WTC11 (cell line): ENCODE results near the gene LCLAT1. TPM values are rescaled to one million over a fixed set of nuclear protein-coding genes. Genes with fewer than 3 reads are reported as not detected.

Source experiments
- ATAC-seq: fragments of 200-7000 bp; cut with Tn5 transposase; 2 replicates; pipeline ENCODE4 v1.10.0; 2021; ENCODE audit warnings: mild to moderate bottlenecking, moderate library complexity
- CTCF ChIA-PET: fragments of 300-600 bp; sonication (Branson Sonifier 250); formaldehyde crosslinking; loops from one replicate; lab custom pipeline; 2021; ENCODE audit warnings: antibody characterized with exemption; lab: Charles Lee
- POLR2A ChIA-PET: fragments of 350-600 bp; sonication (Branson Sonifier 250); formaldehyde crosslinking; loops from one replicate; lab custom pipeline; 2021; ENCODE audit warnings: antibody characterized with exemption; lab: Charles Lee
- DNase-seq: peaks from one replicate; pipeline ENCODE4 v3.0.0; 2021; ENCODE audit warnings: low spot score
- H3K27ac Mint-ChIP-seq: 2 replicates; pipeline ENCODE4 v1.8.0; 2021; ENCODE audit warnings: mixed read lengths
- H3K27me3 Mint-ChIP-seq: 2 replicates; pipeline ENCODE4 v1.8.0; 2021; ENCODE audit warnings: low read depth, mild to moderate bottlenecking, moderate library complexity, mixed read lengths
- H3K36me3 Mint-ChIP-seq: 2 replicates; pipeline ENCODE4 v1.8.0; 2021; ENCODE audit warnings: mixed read lengths
- H3K4me1 Mint-ChIP-seq: 2 replicates; pipeline ENCODE4 v1.8.0; 2022; ENCODE audit warnings: mixed read lengths
- H3K4me3 Mint-ChIP-seq: 2 replicates; pipeline ENCODE4 v1.8.0; 2021; ENCODE audit warnings: mild to moderate bottlenecking, moderate library complexity, mixed read lengths
- H3K9me3 Mint-ChIP-seq: 2 replicates; pipeline ENCODE4 v1.8.0; 2021; ENCODE audit warnings: mixed read lengths
- CBFB ChIP-seq: sonication (generic); formaldehyde crosslinking; IDR thresholded peaks from 2 replicates; pipeline ENCODE4 v1.8.1; 2022; ENCODE audit warnings: mild to moderate bottlenecking, low read depth, missing genetic modification reagents
- ELF4 ChIP-seq: sonication (generic); formaldehyde crosslinking; IDR thresholded peaks from 2 replicates; pipeline ENCODE4 v1.8.1; 2022; ENCODE audit warnings: low read depth, mild to moderate bottlenecking, moderate library complexity, missing genetic modification reagents
- EMX1 ChIP-seq: fragments of 250-450 bp; sonication (Bioruptor Pico); IDR thresholded peaks from 2 replicates; pipeline ENCODE4 v1.8.0; 2021; ENCODE audit warnings: mild to moderate bottlenecking
- ESRRA ChIP-seq: sonication (generic); formaldehyde crosslinking; IDR thresholded peaks from 2 replicates; pipeline ENCODE4 v1.8.1; 2022; ENCODE audit warnings: mild to moderate bottlenecking, missing genetic modification reagents, borderline replicate concordance
- ETV6 ChIP-seq: sonication (generic); formaldehyde crosslinking; IDR thresholded peaks from 2 replicates; pipeline ENCODE4 v1.8.1; 2022; ENCODE audit warnings: mild to moderate bottlenecking, missing genetic modification reagents
- FOXP1 ChIP-seq: sonication (generic); formaldehyde crosslinking; IDR thresholded peaks from 2 replicates; pipeline ENCODE4 v1.8.0; 2022; ENCODE audit warnings: missing genetic modification reagents, mild to moderate bottlenecking, moderate library complexity, borderline replicate concordance
- GRHL2 ChIP-seq: fragments of 250-450 bp; sonication (Bioruptor Pico); IDR thresholded peaks from 2 replicates; pipeline ENCODE4 v1.8.0; 2022; ENCODE audit warnings: mild to moderate bottlenecking, moderate library complexity; ENCODE audit not compliant: insufficient replicate concordance, severe bottlenecking
- JAZF1 ChIP-seq: fragments of 250-450 bp; sonication (Bioruptor Pico); IDR thresholded peaks from 2 replicates; pipeline ENCODE4 v1.9.0; 2021; ENCODE audit warnings: moderate library complexity, mild to moderate bottlenecking, inconsistent platforms
- SMAD4 ChIP-seq: sonication (generic); formaldehyde crosslinking; IDR thresholded peaks from 2 replicates; pipeline ENCODE4 v1.8.0; 2022; ENCODE audit warnings: mild to moderate bottlenecking, missing genetic modification reagents
- SP1 ChIP-seq: sonication (generic); formaldehyde crosslinking; conservative IDR thresholded peaks from 2 replicates; pipeline ENCODE4 v1.8.1; 2022; ENCODE audit warnings: missing genetic modification reagents
- TEAD4 ChIP-seq: sonication (generic); formaldehyde crosslinking; IDR thresholded peaks from 2 replicates; pipeline ENCODE4 v1.8.0; 2022; ENCODE audit warnings: mild to moderate bottlenecking, missing genetic modification reagents
- total RNA-seq: library from RNA; stranded (reverse); gene quantifications from 3 replicates; pipeline ENCODE4 v1.2.3, GENCODE V29; 2021
- TF ChIP-seq, protein P1 (sequence below): fragments of 250-450 bp; sonication (Bioruptor Pico); IDR thresholded peaks from 2 replicates; pipeline ENCODE4 v1.9.0; 2021; ENCODE audit warnings: mild to moderate bottlenecking, borderline replicate concordance
- TF ChIP-seq, protein P2 (sequence below): sonication (generic); formaldehyde crosslinking; IDR thresholded peaks from 2 replicates; pipeline ENCODE4 v1.8.1; 2023; ENCODE audit warnings: mild to moderate bottlenecking, missing genetic modification reagents
- TF ChIP-seq, protein P3 (sequence below): fragments of 250-450 bp; sonication (Bioruptor Pico); conservative IDR thresholded peaks from 2 replicates; pipeline ENCODE4 v1.9.0; 2021; ENCODE audit warnings: mild to moderate bottlenecking
- TF ChIP-seq, protein P4 (sequence below): sonication (generic); formaldehyde crosslinking; IDR thresholded peaks from 2 replicates; pipeline ENCODE4 v1.8.1; 2022; ENCODE audit warnings: low read depth, mild to moderate bottlenecking, moderate library complexity, missing genetic modification reagents, borderline replicate concordance
- TF ChIP-seq, protein P5 (sequence below): sonication (generic); formaldehyde crosslinking; IDR thresholded peaks from 2 replicates; pipeline ENCODE4 v1.8.0; 2023; ENCODE audit warnings: mild to moderate bottlenecking, missing genetic modification reagents
- TF ChIP-seq, protein P6 (sequence below): sonication (generic); formaldehyde crosslinking; IDR thresholded peaks from 2 replicates; pipeline ENCODE4 v1.8.0; 2022; ENCODE audit warnings: mild to moderate bottlenecking, missing genetic modification reagents
- TF ChIP-seq, protein P7 (sequence below): sonication (generic); formaldehyde crosslinking; IDR thresholded peaks from 2 replicates; pipeline ENCODE4 v1.8.1; 2023; ENCODE audit warnings: mild to moderate bottlenecking, moderate library complexity, missing genetic modification reagents

Gene LCLAT1
- total RNA-seq, 1 experiment from 2014 or later, result 22.3 TPM

DNA sequence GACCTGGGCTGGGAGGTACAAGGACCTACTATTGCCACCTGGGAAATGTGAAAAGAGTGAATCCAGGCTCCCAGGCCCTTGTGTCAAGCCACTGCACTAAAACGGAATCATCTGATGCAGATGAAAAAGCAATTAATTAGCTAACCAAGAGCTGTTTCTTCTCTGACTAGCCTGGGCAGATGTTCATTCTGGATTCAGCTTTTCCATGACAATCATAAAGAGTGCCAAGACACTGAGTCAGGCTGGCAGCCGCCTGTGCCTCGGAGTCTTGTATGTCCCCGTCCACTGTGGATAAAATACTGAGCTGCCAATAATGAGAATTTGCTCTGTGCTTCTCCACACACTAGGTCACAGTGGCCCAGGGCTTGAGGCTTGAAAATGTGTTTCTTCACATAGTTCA is 21.7 kb upstream of the LCLAT1 start (continued):
- TF ChIP-seq, protein P1, sequence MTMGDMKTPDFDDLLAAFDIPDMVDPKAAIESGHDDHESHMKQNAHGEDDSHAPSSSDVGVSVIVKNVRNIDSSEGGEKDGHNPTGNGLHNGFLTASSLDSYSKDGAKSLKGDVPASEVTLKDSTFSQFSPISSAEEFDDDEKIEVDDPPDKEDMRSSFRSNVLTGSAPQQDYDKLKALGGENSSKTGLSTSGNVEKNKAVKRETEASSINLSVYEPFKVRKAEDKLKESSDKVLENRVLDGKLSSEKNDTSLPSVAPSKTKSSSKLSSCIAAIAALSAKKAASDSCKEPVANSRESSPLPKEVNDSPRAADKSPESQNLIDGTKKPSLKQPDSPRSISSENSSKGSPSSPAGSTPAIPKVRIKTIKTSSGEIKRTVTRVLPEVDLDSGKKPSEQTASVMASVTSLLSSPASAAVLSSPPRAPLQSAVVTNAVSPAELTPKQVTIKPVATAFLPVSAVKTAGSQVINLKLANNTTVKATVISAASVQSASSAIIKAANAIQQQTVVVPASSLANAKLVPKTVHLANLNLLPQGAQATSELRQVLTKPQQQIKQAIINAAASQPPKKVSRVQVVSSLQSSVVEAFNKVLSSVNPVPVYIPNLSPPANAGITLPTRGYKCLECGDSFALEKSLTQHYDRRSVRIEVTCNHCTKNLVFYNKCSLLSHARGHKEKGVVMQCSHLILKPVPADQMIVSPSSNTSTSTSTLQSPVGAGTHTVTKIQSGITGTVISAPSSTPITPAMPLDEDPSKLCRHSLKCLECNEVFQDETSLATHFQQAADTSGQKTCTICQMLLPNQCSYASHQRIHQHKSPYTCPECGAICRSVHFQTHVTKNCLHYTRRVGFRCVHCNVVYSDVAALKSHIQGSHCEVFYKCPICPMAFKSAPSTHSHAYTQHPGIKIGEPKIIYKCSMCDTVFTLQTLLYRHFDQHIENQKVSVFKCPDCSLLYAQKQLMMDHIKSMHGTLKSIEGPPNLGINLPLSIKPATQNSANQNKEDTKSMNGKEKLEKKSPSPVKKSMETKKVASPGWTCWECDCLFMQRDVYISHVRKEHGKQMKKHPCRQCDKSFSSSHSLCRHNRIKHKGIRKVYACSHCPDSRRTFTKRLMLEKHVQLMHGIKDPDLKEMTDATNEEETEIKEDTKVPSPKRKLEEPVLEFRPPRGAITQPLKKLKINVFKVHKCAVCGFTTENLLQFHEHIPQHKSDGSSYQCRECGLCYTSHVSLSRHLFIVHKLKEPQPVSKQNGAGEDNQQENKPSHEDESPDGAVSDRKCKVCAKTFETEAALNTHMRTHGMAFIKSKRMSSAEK (CRISPR knock-in tag), result no peak
- no peak for TF ChIP-seq EMX1 (CRISPR knock-in tag)

DNA sequence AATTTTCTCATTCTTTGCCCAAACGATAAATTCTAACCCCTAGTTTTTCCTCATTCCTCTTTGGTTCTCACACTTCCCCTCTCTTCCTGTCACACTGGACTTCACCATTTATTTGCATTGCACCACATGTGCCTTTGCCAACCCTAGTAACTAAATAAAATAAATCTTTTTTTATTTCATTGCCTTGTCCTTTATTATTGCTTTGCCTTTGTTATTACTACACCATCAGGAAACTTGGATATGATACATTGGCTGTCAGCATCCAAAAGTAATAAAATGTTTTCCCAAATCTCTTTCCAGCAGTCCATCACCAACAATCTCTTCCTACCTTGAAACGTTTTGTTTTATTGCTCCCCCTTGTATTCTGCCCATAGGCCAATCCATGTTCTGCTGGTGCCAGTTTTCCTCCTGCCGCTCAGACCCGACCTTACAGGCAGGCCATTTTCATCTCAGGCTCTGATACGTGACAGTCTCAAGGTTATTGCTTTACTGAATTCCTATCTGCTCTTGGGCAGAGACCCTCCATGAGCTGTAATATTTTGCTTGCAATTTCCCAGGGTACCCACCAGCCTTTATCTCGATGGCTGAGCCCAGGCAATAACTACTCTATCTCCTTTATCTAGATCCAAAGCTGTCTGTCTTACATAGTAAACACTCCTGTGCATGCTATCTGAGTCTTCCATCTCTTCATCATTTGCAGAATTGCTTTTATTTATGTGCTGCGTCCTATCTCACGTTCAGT is 19.3 kb upstream of the LCLAT1 start:
- no peaks in the 10 kb centered on the region for H3K27me3 Mint-ChIP-seq
- CTCF ChIA-PET, result no interaction called here
- ATAC-seq (no peak), DNase-seq (no peak)
- no peak overlapping the region for H3K27ac Mint-ChIP-seq
- no peak overlapping the region for H3K4me3 Mint-ChIP-seq
- POLR2A ChIA-PET, result no interaction called here
- H3K9me3 Mint-ChIP-seq, result peaks cover 4% of the 10 kb centered on the region; the same call in 1 of the 2 replicates
- H3K4me1 Mint-ChIP-seq, result no peaks in the 10 kb centered on the region
- no peaks in the 10 kb centered on the region for H3K36me3 Mint-ChIP-seq
- TF ChIP-seq, protein P2, sequence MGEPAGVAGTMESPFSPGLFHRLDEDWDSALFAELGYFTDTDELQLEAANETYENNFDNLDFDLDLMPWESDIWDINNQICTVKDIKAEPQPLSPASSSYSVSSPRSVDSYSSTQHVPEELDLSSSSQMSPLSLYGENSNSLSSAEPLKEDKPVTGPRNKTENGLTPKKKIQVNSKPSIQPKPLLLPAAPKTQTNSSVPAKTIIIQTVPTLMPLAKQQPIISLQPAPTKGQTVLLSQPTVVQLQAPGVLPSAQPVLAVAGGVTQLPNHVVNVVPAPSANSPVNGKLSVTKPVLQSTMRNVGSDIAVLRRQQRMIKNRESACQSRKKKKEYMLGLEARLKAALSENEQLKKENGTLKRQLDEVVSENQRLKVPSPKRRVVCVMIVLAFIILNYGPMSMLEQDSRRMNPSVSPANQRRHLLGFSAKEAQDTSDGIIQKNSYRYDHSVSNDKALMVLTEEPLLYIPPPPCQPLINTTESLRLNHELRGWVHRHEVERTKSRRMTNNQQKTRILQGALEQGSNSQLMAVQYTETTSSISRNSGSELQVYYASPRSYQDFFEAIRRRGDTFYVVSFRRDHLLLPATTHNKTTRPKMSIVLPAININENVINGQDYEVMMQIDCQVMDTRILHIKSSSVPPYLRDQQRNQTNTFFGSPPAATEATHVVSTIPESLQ (CRISPR knock-in tag), result no peak
- TF ChIP-seq FOXP1 (CRISPR knock-in tag) (no peak), TEAD4 (CRISPR knock-in tag) (no peak), SP1 (CRISPR knock-in tag) (no peak), SMAD4 (CRISPR knock-in tag) (no peak), JAZF1 (CRISPR knock-in tag) (no peak), GRHL2 (CRISPR knock-in tag) (no peak), CBFB (CRISPR knock-in tag) (no peak), ELF4 (no peak), ESRRA (CRISPR knock-in tag) (no peak), ETV6 (CRISPR knock-in tag) (no peak)
- TF ChIP-seq, protein P3, sequence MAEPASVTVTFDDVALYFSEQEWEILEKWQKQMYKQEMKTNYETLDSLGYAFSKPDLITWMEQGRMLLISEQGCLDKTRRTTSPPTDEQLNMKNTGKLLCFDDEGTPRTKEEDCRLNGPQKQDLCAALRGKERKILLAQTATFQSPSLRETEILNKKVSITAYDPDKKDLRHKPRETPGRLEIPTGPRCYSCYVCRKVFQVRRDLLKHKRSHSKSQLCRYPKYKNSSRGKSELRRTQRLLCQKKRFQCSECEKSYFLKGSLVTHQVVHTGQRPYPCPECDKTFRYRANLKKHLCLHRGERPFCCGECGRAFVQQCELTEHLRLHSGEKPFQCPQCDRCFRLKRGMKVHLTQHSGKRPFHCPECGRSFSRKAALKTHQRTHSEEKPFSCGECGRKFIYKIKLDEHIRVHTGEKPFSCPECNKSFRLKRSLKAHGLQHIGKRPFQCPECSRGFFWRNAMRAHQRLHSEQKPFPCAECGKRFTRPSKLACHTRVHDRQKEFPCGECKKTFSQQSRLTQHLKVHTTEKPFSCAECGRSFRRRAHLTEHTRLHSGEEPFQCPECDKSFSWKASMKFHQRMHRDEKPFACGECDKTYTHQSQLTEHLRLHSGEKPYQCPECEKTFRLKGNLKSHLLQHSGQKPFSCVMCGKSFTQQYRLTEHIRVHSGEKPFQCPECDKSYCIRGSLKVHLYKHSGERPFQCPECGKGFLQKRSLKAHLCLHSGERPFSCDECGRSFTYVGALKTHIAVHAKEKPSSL, result no peak
- TF ChIP-seq, protein P4, sequence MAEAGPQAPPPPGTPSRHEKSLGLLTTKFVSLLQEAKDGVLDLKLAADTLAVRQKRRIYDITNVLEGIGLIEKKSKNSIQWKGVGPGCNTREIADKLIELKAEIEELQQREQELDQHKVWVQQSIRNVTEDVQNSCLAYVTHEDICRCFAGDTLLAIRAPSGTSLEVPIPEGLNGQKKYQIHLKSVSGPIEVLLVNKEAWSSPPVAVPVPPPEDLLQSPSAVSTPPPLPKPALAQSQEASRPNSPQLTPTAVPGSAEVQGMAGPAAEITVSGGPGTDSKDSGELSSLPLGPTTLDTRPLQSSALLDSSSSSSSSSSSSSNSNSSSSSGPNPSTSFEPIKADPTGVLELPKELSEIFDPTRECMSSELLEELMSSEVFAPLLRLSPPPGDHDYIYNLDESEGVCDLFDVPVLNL (CRISPR knock-in tag), result no peak
- TF ChIP-seq, protein P5, sequence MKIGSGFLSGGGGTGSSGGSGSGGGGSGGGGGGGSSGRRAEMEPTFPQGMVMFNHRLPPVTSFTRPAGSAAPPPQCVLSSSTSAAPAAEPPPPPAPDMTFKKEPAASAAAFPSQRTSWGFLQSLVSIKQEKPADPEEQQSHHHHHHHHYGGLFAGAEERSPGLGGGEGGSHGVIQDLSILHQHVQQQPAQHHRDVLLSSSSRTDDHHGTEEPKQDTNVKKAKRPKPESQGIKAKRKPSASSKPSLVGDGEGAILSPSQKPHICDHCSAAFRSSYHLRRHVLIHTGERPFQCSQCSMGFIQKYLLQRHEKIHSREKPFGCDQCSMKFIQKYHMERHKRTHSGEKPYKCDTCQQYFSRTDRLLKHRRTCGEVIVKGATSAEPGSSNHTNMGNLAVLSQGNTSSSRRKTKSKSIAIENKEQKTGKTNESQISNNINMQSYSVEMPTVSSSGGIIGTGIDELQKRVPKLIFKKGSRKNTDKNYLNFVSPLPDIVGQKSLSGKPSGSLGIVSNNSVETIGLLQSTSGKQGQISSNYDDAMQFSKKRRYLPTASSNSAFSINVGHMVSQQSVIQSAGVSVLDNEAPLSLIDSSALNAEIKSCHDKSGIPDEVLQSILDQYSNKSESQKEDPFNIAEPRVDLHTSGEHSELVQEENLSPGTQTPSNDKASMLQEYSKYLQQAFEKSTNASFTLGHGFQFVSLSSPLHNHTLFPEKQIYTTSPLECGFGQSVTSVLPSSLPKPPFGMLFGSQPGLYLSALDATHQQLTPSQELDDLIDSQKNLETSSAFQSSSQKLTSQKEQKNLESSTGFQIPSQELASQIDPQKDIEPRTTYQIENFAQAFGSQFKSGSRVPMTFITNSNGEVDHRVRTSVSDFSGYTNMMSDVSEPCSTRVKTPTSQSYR, result no peak
- TF ChIP-seq, protein P6, sequence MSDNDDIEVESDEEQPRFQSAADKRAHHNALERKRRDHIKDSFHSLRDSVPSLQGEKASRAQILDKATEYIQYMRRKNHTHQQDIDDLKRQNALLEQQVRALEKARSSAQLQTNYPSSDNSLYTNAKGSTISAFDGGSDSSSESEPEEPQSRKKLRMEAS (CRISPR knock-in tag), result no peak
- TF ChIP-seq, protein P7, sequence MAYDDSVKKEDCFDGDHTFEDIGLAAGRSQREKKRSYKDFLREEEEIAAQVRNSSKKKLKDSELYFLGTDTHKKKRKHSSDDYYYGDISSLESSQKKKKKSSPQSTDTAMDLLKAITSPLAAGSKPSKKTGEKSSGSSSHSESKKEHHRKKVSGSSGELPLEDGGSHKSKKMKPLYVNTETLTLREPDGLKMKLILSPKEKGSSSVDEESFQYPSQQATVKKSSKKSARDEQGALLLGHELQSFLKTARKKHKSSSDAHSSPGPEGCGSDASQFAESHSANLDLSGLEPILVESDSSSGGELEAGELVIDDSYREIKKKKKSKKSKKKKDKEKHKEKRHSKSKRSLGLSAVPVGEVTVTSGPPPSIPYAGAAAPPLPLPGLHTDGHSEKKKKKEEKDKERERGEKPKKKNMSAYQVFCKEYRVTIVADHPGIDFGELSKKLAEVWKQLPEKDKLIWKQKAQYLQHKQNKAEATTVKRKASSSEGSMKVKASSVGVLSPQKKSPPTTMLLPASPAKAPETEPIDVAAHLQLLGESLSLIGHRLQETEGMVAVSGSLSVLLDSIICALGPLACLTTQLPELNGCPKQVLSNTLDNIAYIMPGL (CRISPR knock-in tag), result no peak
